GM21576 (cell line): ENCODE data around the gene LYVE1.

ENCODE experiments used
- ATAC-seq: cut with Tn5 transposase; IDR thresholded peaks from one replicate; pipeline ENCODE4 v1.9.1; 2021; ENCODE audit warnings: mild to moderate bottlenecking, moderate library complexity; ENCODE audit not compliant: unreplicated experiment

Gene LYVE1

DNA sequence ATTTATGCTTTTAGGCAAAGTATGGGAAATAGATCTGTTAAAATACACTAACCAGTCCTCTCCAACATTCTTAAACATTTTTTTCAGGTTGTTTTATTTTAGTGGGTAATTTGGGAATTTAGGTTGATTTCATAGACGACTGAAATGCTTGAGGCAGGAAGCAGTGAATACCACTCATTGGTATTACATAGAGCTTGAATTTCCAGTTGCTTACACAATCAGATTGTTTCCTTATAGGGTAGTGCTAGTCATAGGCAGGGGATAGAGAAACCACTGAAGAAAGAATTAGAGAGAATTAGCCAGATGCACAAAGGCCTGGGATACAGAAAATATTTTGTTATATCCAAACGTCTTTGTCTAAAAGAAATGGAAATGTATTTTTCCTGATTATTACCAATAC, 23.9 kb upstream of the LYVE1 start:
- no peak for ATAC-seq

DNA sequence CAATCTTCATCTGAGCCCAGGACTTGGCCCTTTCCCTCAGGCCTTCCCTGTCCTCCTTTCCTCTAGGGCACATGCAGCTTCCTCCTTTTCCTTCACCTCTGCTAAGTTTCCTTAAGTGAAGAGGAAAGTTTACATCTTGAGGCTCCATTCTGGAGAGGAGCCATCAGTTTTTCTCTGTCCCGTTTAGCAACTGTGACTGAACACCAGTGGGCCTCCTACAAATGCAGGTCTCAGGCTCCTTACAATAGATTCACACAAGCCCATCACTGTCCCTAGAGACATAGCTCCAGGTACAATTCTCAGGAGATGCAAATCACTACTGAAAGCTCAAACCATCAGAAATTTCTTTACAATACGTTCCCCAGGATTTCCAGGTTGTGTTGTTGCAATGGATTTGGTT, 23.3 kb upstream of the LYVE1 start:
- ATAC-seq, result no peak

DNA sequence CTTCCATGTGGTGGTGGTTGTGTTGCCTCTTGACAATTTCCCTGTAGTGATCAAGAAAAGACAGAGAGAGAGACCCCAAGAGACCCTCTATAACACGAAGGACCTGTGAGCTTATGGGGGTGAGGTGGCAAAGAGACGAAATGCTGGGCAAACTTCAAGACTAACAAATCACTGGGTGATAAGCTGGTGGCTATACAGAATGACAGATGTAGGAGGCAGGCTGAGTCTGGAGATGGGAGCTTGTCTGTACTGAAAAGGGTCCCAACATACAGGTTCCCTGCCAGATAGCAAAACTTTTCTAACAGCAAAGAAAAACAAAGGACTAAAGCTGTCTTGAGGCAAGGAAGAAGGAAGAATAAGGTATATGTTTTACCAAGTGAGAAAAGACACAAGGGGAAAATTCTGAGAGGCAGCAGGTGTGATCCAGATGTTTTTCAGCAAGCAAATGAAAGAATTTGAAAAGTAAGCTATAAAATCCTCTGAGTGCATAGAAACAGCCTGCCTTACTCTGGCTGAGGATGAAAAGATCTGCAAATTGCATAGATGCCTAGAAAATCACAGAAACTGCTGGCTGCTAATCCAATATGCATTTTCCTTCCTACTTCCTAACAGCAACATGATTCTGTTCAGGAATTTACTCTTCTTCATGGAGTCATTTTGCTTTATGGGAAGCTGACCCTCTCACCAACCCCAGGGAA, 21.9 kb upstream of the LYVE1 start:
- no peak for ATAC-seq

DNA sequence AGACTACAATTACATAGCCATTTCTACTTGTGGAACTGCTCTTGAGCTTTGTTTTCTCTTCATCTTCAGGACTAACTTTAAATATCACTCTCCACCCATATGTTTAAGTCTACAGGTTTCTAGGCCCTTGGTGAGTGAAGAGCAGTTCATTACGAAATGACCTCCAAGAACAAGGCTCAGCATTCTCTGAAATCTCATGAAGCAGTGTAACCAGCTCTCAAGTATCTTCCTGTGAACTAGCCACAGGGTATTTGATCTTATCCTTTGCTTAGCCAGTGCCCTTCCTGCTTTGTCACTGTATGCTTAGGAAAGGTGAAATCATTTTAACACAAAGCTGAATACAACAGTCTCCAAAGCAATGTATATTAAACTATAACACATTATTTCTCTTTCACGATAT, 20.4 kb upstream of the LYVE1 start:
- no peak for ATAC-seq

DNA sequence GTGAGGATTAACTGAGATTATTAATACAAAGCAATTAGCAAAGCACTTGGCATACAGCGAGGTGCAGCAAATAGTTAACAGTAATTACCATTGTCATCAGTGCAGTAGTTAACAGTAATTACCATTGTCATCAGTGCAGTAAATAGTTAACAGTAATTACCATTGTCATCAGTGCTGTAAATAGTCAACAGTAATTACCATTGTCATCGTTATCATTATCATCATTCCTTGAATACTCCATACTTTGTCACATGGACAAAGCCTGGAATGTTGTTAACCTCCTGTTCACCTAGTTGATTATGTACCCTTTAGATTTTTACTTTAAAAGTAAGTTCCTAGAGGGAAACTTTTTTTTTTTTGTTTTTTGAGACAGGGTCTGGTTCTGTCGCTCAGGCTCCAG, 19.5 kb upstream of the LYVE1 start:
- no peak for ATAC-seq

DNA sequence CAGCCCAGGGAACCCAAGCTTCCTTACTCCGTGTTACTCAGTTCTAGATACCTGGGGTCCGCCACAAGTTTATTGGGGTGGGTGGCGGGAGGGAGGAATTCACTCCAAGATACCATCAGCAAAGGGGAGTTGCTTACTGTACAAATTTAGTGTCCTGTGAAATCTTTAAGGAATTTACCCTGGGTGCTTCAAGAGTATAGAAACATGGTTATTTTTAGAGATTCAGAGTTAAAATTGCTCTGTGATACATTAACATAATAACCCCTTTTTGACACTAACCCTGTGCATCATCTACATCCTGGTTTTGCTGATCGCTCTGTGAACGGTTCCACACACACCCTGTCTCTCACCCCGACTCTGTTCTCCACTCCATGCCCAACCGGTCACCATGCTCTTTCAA, 18.9 kb upstream of the LYVE1 start:
- no peak for ATAC-seq

DNA sequence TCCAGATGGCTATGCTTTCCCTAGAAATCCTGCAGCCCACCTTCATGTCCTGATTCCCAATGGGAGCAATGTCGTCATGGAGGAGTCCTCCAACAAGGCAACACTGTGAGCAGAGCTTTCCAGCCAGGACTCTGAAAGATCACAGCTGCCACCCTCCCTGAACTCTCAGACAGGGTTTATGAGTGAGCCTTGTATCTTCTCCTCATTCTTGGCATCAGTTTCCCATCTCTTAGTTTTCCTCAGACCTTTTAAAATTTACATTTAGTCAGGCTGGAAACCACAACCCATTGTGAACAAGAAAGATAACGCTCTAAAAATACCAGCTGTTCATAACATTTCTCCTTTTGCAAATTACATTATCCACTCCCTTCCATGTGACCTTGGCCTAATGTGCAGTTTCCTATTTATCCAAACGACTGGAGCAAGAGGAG, 15.6 kb upstream of the LYVE1 start:
- ATAC-seq, result no peak

DNA sequence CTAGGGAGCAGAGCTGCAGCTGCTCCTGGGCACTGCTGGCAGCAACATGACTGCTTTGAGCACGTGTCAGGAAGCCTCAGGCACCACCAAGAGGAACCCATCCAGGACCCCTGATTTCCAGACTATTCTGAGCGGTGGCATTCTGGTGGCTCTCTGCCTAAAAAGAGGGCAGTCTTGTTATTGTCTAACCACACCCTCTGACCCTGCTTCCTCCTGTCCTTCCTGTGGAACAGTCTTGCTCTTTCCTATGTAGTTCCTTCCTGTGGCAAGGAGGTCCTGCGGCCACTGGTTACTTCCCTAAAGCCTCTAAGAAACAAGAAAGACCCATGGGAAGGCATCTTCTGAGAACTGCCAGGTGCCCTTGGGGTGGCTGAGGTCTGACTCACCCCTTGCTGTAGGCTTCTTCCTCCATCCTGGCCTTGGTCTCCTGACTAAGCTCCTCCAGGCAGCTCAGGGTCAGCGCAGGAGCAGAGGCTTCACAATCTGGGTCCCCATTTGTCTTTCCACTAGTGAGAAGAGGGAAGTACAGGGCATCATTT, 13.1 kb upstream of the LYVE1 start:
- ATAC-seq, result no peak

DNA sequence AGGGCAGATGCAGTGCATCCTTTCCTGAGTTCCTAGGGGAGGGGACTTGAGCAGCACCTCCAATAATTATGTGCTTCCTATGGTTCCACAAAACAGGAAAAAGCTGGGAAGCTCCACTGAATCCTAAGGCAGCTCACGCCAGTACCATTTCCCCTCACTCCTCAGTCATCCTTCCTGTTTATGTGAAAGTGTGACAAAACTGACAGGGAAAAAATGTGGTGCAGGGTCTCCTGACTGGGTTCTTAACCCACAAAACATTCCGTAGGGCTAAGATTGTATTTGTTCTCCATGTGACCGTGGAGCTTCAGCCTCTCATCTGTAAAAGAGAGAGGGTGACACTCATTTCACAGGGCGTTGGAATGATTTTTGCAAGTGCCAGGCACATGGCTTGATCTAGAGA, 12.2 kb upstream of the LYVE1 start:
- ATAC-seq, result no peak

DNA sequence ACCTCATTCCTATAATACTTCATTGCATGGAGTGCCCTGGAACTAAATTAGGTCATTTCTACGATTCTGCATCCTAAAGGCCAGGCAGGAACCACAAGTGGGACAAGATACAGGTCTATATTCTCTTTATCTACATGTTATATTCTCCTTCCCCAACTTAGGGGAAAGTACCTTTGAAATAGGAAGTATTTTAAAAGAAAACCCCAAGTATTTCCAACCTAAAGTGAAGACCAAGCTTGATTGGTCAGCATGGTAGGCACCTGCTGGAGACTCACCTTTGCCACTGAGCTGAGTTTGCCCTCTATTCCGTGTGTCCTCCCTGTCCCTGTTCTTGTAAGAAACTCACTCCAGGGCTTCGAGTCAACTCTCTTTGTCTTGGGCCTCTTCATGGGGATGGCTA, 11.2 kb upstream of the LYVE1 start:
- no peak for ATAC-seq

DNA sequence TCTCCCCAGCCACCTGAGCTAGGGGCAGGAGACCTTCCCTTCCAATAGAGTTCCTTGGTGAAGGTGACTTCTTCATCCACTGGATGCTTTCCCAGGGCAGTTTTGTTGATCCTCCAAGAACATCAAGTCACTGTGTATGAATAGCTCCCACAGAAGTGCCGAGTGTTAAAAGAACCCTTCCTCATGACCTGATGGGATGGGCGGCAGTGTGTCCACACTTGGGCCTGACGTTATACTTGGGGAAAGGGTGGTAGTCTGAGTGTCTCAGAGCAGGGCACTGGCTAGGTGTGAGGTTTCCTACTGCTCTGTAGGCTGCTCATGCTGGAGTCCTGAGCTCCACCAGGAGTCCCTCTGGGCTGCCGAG, 7.6 kb upstream of the LYVE1 start:
- ATAC-seq, result no peak

DNA sequence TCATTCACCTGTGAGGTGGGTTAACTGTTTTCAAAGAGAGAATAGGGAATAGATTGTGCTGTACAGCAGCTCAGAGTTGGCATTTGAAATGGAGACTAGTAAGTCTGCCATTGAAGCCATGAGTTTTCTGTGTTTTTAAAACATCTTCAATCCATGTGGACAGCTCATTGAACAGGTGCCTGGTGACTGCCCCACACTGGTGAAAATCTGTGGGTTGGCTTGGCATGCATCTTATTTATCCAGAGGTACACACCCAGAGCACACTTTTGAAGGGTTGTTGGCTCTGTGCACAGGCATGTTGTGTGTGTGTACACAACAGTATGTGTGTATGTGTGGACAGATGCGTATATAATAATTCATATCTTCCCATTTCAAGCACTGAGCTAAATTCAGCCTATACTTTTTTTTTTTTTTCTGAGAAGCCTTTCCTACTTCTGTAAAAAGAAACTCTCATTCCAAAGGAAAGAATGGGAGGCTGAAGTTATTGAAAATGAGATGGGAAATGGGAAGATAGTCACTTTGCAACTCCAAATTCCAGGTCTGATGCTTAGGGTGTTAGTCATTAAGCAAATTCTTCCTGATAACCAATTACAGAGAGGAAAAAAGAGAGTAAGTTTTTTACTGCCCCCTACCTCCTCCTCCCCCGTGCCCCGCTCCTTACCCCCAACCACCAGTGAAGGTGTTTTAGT, 7.0 kb upstream of the LYVE1 start:
- ATAC-seq, result no peak

DNA sequence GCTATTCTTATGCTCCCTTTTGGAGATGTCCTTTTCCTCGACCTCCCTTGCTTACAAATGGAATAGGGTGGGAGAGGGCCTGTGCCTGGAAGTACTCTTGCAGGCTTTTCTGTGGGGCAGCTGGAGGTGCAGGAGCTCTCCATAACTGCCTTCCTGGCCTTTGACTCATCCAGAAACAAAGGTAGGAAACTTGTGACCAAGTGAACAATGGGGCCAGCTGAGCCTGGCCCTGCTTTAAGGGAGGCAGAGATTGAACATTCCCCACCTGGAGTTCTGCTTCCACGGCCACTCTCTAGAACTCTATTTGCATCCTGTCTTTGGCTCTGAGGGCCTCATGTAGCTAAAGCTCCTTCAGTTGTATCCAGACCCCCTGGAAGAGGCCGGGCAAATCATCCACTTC, 5.1 kb upstream of the LYVE1 start:
- no peak for ATAC-seq

DNA sequence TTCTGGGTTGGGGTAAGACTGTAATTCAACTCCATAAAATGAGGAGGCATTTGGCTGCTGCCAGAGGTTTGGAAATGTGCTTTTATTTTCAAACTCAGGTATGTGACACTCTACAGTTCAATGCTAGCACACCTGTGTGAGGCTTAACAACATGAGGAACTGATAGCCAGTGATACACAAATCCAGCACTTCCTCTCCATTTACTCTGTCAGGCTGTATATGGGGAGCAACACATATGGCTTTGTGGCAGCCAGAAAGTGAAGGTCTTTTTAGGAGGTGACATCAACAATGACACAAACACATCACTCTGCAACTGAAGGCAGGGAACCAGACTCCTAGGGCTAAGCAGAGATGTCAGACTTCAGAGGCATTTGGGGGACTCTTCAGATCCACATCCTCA, 4.6 kb upstream of the LYVE1 start:
- ATAC-seq, result no peak

DNA sequence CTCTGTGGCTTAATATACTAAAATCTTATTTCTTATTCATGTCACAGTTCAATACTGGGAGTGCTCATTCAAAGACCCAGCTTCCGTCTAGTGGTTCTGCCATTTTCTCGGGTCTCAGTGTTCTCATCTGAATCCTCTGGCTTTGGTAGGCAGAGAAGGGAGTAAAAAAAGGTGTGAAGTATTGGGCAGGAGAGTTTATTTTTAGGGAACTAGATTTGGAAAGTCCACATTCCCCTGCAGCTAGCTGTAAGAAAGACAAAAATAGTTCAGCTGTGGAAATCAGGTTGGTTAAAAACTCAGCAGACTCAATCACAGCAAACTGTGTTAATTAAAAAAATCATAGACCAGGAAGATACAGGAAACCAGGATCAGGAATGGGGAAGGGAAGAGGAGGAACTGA, 4.1 kb upstream of the LYVE1 start:
- no peak for ATAC-seq

DNA sequence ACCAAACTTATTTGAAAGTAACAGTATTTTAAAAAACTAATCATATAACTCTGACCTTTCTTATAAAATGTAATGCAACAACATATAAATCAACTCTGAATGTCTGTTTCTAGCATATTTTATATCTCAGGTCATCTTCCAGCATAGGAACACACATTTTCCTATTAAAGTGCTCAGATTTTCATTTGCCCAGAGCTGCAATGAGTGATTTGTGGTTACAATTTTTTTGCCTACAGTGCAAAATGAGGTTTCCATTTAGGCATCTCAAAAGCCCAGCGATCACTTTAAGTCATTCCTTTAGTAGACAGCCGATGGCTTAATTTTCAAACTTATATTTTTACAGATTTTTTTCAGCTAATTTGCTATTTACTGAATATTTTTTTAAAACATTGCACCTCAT, 1.0 kb downstream of the LYVE1 start:
- no peak for ATAC-seq

DNA sequence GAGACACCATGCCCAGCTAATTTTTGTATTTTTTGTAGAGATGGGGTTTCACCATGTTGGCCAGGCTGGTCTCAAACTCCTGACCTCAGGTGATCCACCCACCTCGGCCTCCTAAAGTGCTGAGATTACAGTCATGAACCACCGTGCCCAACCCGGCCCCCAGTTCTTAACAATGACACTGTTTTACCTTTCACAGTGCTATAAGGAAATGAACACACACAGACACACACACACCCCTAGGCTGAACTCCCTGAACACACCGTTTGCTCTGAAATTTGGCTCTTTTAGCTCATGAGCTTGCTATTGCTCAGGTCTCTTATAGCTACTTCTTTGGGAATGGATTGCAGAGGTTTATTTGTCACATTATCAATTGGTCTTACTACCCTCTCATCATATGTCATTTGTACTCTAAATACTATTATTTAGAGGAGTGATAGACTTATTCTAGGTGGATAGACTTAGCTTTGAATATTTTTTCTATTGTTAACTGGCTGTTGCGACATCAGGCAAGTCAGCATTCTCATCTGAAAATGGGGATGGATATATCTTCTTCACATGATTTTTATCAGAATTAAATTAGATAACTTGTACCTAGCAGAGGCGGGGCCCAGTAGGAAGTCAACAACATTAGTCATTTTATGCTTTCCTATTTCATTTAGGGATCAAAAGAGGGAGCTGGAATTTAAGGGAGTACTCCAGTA, 2.1 kb downstream of the LYVE1 start:
- ATAC-seq, result no peak

DNA sequence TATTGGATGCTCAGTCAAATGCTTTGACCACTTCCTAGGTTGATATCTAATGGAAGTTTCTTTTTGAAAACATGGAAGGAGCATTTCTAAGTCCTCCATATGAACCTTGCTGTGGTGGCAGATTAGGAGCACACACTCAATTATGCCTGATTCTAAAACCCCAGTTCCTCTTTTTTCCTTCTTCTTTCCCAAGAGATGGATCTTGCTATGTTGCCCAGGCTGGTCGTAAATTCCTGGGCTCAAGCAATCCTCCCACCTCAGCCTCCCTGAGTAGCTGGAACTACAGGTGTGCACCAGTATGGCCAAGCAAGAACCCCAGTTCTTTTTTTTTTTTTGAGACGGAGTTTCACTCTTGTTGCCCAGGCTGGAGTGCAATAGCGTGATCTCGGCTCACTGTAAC, 3.0 kb downstream of the LYVE1 start:
- no peak for ATAC-seq

DNA sequence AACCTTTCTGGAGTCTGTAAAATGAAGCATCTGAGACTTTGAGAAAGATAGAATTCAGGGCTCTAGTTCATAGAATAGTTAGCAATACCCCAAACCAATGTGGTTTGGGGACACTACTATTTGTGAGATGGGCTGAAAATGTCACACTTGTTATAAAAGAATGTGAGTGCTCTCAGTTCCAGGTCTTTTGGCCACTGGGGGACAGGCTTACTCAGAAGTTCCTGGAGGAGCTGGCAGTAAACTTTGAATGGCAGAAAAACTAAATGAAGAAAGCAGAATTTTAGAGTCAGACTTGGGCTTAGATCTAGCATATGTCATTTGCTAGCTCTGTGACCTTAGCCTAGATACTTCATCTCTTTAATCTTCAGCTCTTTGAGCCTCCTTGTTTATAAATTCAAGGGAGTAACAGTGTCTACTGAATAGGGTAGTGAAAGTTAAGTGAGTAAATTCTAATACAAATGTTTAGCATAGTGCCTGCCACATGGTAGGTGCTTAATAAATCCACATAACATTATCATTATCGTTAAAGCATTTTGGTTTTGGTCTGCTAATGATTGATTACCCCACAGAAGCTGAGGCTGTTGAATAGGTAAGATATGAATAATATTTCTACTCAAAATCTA, 3.7 kb downstream of the LYVE1 start:
- no peak for ATAC-seq

DNA sequence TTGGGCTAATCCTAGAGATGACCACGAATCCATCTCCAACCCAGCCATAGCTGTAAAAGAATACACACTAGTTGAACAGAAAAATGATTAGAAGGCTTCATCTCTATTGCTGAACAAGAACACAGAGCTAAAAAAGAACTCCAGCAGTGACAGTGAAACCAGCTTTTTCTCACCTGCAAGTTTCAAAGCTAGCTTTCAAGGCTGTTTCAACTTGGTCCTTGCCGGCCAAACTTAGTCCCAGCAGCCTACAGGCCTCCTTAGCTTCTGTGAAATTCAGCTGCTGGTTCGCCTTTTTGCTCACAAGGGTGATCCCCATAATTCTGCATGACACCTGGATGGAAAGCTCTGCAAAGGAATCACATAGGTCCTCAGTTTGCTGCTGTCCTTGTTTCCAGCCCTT, 4.4 kb downstream of the LYVE1 start:
- no peak for ATAC-seq

DNA sequence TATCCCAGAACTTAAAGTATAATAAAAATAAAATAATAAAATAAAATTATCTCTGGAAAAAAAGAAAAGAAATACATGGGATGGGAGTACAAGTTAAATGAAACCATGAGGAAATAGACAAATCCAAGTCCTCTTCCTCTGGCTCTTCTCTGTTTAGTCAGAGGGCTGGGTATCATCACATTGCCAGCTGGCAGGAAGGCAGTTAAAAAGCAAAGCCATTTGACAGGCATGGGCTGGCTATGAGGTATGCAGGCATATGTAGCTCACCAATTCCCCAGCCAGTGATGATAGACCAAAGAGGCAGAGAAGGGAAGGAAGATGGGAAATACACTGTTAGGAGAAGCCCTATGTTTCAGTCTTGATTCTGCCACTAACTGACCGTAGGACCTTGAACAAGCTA, 6.5 kb downstream of the LYVE1 start:
- no peak for ATAC-seq
